NCI-H748 (cell line): ENCODE measurements around the gene FBXL15.

Source experiments
- DNase-seq: peaks from one replicate; lab custom pipeline; 2025; ENCODE audit not compliant: unreplicated experiment; lab: John Stamatoyannopoulos, UW

FBXL15 gene

DNA sequence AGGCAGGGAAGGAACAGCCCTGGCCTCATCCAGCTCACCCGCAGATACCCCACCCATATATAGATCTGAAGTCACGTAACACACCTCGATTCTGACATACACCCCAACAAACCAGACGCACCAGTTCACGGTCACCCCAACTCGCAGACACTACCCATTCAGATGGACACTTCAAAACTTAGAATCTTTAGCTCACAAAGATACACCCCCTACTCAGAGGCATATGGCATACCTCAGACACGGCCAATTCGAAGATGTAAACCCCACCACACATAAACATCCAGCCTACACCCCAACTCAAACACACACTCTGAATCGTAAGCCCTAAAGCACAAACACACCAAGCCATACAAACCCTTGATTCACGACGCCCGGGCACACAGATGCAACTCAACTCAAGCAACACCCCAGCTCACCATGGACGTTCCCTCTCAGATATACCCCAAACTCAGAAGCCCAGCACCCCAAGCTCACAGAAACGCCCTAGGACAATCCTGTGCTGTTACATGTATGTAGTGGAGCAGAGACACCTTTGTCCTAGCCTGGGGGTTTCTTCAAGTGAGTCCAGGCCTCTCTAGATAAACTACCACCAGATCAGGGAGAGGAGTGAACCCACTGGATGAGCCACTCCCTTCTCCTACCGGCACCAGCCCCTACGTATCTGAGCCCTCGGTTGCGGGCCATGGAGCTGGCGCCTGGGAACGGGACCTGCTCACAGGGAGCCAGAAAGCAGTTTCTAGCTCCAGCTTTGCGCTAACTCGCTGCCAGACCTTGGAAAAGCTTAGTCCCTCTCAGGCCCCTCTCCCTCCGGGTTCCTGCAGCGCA is 10.8 kb upstream of the FBXL15 start:
- peak; percentile 2 for DNase-seq

DNA sequence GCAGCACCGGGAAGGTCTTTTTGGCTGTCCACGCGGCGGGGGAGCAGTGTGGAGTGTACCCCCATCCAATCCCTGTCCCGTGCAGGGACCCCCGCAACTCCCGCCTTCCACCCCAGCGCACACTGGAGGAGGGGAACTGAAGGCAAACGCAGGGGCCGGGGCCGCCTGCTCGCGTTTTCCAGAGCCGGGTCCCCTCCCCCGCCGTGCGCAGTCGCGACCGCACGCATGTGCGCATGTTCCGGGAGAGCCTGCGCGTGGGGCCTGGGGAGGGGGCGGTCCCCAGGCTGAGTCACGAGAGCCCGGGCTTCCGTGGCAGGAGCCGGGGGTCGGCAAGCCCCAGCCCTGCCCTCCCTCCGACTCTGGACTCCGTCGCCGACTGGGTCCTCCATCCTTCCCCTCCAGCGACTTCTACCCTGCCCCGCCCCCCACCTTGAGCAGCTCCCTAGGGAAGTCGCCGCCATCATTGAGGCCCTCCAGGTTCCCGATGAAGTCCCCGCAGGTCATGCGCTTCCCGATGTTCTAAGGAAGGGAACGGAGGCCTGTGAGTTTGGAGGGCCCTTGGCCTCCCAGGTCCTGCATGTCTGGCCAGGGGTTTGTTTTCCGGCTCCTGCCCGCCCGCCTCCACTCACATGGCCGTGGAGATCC is 10.1 kb upstream of the FBXL15 start:
- no peak for DNase-seq

DNA sequence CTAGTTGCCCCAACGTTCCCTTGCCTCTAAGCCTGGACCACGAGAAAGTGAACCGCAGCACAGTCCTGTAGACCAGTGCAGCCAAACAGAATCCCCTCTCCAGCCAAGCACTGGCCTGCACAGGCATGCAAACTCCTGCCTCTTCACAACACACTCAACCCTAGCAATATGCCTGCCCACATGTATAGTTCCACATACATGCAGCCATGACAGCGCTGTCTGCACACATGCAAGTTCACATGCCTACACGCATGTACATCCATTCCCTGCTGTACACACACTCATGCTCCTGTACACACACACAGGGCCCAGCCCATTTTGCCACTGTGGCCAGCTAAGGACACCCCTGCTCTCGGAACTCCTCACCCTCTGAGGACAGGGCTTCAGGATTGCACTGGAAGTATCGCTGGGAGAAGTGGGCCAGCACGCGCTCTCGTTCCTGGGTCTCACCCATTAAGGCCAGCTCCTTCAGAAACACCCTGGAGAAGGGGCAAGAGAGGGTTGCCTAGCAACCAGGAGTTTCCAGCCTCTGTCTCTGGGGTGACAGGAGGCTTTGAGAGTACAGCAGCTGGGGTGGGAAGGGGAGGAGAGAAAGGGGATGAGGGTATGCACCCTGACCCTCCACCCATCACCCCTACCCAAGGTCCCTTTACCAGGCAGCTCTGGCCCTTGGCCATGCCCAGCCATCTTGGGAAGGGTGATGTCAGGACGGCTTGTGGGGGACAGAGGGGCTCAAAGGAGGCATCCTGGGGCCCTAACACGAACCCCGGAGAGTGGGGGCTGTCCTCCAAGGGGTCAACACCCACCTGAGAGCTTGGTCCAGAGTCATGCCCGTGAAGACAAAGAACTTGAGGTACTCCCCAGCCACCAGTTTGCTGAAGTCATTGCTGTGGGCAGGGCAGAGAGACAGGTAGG is 9.0 kb upstream of the FBXL15 start:
- DNase-seq, result no peak

DNA sequence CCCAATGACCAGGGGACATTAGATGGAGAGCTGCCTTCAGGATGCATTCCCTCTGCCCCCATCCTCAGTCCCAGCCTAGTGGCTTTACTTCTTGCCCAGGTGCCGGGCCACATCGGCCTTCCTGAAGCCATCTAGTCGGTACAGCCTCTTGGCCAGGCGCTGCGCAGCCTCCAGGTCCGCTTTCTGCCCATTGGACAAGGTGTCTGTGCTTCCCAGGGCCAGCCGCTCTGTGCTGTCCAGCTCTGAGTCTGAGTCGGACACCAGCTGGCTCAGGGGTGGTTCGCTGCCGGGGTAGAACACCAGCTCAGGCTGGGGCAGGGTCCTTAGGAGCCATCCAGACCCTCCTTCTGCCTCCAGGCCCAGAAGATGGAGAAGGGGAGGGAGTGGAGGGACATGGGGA is 8.3 kb upstream of the FBXL15 start:
- DNase-seq, result no peak

DNA sequence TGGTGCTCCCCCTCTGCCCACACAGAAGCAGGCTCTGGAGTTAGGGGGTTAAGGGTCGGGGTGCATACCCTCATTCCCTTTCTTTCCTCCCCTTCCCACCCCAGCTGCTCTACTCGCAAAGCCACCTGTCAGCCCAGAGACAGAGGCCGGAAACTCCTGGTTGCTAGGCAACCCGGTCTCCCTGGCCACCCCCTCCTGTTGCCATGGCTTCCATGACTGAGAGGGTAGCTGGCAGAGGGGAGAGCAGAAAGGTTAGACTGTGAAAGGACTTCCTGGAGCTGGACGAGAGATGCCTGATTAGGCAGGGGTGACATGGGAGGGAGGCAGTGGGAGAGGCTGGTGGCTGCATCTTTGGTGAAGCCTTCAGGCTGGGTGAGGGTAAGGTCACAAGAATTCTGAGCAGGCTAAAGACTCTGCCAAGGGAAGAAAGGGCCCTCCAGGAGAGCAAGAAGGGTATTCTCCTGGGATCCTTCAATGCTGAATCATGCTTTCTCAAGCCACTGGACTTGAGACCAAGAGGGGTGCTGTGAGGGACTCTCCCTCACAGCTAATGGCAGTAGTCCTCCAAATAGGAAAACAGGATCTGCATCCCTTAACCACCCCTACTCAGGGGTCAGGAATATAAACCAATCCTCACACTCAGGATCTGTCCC is 7.5 kb upstream of the FBXL15 start:
- DNase-seq, result peak; percentile 95

DNA sequence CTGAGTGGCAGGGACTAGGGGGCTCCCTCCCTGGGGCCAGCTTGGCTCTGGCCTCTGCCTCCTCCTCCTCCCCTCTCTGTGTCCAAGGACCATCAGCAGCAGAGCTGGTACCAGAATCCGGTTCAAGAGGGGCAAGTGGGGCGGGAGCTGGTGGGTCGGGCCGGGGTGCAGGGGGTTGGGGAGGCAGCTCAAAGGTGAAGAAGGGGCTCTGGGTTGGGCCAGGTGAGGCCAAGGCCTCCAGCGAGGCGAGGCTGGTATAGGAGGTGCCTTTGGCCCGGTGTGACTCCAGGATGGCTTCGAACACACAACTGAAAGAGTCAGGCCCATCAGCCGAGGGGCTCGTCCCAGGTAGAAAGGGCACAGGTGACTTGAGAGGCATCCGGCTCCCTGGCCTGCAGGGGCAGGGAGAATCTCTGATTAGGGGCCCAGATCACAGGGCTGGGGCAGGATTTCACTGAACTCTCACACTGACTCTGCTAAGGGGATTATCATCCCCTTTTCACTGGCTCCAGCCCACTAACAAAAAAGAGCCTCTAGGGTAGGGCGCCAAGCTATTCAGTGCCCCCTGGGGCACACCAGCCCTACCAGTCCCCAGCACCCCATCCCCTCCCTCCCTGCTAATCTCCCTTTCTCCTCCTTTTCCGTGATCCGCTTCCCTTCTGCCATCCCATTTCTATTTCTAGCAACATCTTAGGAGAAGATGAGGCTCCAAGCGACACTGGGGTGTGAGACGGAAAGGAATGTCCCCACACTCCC is 6.7 kb upstream of the FBXL15 start:
- DNase-seq, result no peak

DNA sequence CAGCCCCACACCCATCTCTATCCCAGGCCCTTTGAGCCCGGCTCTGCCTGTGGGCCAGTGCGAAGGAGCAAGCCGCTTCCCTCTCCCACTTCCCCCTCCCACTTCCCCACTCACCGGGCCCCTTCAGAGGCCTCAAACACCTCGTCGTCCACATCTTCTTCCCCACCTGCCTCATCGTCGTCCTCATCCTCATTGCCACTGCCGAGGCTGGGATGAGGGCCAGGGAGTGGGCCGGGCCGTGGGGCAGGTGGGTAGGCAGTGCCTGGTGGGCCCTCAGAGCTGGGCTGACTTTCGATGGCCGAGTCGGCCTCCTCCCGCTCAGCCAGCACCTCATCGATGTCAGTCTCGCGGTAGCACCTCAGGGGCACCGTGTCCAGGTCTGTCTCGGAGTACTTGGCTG is 5.9 kb upstream of the FBXL15 start:
- no peak for DNase-seq

DNA sequence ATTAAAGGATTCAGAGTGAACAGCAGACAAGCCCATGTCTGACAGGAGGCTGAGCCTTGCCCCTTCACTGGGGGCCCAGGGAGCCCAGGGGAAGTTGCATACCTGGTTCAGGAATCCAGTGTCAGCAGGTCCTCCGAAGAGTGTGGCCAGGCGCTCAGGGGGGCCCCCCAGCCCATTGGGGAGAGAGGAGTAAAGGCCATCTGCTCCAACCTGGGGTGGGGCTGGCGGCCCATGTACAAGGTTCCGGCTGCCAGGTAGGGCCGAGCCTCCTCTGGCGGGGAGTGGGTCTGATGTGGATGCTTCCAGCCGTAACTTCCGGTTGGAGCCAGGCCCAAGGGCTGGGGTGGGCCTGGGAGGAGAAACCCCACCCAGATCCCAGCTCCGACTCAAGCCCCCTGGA is 4.4 kb upstream of the FBXL15 start:
- no peak for DNase-seq

DNA sequence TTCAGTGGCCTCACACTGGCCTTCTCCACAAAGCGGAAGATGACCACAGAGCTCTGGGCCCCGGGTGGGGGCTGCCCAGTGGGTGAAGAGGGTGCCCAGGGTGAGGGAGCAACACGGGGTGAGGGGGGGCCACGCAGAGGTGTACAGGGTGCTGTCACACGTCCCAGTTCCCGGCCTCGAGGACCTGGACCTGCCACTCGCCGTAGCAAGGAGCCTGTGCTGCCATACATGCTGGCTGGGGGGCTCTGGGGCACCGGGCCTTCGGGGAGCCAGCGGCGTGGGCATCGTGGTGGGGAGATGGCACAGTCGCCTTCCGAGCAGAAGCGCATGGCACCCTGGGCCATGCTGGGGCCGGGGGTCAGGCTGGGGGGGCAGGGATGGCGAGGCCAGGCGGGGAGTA is 3.9 kb upstream of the FBXL15 start:
- no peak for DNase-seq

DNA sequence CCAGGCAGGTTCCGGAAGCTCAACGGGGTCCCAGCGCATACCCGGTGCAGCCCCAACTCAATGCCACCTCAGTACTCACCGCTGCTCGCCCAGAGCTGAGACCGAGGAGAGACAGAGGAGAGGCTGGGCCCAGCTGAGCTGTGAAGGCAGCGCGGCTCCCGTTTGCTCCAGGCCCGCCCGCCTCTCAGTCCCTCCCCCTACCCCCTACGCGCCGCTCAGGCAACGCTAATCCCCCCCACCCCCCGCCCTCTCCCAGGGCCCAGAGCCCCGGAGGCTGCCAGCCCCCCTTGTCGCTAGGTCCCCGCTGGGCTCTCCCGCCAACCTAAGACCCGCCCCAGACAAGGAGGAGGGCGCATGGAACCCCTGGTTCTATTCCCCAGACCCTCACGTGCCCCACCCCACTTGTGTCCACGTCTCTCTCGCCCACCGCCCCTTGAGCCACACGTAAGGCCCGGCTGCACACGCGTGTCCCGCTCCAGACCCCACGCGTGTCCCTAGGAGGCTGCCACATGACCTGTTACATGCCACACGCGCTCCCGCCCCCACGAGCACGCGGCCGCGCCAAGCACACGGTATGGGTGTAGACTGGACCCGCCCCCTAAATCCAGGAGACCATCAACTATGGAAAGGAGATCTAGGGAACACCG is 1.9 kb upstream of the FBXL15 start, which contains the start of gene PSD:
PSD (minus strand) TSS at position 164 of the 647 bp plus-strand sequence. CDS start 1,747 bp downstream, outside the sequence.
- DNase-seq, result peak; percentile 80

DNA sequence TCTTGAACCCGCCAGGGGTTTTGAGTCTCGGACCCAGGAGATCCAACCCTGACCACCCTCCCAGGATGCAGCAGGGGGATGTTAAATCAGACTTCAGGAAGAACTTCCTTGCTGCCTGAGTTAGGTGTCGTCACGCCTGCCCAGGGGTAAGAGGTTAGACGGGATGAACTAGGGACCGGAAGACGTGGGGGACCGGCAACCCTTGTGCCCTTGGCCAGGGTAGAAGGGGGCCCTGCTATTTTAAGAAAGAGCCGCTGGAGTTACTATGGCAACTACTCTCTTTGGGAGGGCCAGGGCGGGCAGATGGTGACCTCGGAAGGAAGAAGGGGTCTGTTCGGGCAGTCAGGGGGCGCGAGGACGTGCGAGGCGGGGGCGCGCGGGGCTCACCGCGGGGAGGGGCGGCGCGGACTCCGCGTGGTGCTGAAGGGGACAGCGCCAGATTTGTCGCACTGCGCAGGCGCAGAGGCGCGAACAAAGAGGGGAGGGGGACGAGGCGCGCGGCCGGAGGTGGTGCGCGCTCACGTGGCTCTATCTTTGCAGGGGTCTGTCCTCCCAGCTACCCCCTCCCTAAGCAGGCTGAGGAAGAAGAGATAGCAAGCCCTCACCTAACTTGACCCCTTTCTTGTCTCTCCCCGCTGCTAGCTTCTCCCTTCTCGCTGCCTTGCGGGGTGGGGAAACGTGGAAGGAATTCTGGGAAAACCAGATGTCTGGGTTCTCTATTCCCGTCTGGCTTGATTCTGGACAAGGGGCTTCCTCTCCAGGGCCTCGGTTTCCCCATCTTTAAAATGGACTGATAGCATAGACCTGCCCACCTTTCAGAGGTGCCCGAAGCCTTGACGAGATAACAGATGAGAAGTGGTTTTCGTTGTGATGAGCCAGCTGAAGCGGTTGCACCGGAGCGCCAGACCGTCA is 1.1 kb upstream of the FBXL15 start:
- DNase-seq, result peak; percentile 82

DNA sequence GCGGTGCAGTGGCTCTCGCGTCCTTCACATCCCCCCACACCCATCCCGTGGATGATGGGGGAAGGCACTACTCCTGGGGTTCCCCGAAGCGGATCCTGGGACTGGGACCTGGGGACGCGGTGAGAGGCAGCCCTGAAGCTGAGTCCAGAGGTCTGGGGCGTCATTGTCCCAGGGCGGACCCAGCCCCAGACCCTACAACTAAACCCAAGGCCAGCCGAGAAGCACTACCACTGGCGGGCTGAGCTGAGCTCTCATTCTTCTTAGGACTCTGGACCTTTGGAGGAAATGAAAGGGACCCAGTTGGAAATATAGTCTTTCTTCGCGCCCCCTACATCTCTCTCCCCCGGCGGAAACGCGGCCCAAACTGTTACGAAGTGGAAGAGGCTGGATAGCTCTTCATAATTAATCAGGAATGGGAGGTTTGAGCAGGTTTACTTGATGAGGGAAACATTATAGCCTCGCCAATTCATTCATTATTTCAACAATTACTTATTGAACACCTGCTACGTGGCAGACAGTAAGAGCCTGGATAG is 389 bp upstream of the FBXL15 start:
- DNase-seq, result peak; percentile 50

DNA sequence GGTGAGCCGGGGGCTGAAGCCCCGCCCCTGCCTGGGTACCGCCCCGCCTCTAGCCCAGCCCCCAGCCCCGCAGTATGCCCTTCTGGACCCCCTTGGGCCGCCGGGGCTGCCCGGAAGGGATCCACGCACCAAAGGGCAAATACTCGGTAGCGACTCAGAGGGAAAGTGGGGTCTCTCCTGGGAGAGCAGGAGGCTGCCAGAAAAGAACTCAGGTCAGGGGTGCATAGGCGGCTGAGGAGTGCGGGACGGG is 796 bp downstream of the FBXL15 start:
- no peak for DNase-seq

DNA sequence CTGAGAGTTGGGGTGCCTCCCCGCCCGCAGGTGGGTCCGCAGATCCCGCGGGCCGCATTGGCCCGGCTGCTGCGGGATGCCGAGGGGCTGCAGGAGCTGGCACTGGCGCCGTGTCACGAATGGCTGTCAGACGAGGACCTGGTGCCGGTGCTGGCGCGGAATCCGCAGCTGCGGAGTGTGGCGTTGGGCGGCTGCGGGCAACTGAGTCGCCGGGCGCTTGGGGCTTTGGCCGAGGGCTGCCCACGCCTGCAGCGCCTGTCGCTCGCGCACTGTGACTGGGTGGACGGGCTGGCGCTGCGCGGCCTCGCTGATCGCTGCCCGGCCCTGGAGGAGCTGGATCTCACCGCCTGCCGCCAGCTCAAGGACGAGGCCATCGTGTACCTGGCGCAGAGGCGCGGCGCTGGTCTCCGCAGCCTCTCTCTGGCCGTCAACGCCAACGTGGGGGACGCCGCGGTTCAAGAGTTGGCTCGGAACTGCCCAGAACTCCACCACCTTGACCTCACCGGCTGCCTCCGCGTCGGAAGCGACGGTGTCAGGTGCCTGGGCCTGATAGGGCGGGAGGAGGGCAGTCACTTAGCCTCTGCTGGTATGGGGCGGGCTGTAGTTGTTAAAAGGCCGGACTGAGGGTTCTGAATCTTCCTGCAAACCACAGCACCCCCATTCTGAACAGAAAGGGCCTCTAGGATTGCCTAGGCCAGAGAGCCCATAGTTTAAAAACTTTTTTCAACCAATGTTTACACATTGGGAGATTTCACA is 1.3 kb downstream of the FBXL15 start:
- peak; percentile 41 for DNase-seq

DNA sequence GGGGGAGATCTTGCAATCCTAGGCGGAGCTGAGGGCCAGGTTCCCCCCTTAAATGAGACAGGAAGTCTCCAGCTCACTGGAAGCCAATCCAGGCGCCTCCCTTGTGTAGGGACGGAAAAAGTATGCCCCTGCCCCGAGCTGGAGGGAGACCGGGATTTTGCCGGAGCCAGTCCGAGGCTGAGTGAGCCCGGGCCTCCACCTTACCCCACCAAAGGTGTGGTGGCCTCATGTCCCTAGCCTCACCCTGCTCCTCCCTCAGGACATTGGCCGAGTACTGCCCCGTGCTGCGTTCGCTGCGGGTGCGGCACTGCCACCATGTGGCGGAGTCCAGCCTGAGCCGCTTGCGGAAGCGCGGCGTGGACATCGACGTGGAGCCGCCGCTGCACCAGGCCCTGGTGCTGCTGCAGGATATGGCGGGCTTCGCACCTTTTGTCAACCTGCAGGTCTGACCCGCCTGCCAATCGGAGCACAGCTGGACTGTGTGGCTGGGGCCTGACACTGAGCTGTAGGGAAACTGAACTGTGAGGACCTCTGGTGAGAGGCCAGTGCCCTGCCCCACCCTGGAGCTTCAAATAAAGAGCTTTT is 2.0 kb downstream of the FBXL15 start:
- DNase-seq, result peak; percentile 70

DNA sequence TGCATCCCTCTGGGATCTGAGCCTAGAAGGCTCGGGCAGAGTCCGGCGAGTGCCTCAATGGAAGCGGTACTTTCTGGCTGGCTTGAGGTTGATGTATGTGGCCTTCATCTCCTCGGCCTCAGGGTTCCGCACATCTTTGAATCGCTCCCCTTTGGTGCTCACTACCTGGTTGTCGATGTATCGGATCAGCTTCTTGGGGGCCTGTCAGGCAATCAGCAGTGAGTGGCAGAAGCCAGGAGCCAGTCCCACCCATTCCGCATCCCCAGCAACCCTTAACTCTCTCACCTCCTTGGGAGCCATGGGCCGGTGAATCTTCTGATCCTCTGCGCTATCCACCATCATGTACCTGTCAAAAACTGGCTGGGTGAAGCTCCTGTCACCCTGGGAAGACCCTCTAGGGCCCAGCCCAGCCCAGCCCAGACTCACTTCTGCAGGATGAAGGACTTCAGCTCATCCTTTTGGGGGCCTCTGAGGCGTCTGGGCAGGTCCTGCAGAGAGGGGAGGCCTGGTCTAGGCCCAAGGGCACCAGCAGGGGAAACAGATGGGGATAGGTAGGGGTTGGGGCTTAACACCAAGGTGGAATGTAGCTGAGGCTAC is 2.8 kb downstream of the FBXL15 start:
- DNase-seq, result no peak

DNA sequence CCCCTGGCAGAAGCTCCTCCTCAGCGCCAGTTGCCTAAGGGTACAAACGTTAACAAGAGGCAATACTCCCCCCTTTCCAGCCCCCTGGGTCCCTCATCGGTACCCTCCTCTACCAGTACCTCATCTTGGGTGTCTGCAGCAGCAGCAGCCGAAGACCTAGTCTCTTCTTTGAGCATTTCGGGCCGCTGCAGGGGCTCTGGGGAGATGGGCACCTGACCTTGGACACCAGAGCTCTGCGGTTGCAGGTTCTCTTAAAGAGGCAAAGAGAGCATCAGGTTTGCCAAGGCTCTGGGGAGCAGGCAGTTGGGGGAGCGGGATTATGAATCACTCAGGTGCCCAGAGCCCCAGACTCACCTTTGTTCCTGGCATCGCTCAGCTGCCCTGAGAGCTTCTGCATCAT is 3.5 kb downstream of the FBXL15 start:
- no peak for DNase-seq
